ENCODE measurements around the gene LTBP2. TPM values are rescaled to one million over a fixed set of nuclear protein-coding genes. Genes with fewer than 3 reads are reported as not detected.
A peak's percentile ranks its signal among the peaks of the same experiment; 100 is the strongest.

LTBP2 gene
- total and polyA plus RNA-seq, 2 of the 13 experiments (the other 11 are each of a cell fraction or from before 2014, with no cell fraction given), result 0.20 to 0.41 TPM

DNA sequence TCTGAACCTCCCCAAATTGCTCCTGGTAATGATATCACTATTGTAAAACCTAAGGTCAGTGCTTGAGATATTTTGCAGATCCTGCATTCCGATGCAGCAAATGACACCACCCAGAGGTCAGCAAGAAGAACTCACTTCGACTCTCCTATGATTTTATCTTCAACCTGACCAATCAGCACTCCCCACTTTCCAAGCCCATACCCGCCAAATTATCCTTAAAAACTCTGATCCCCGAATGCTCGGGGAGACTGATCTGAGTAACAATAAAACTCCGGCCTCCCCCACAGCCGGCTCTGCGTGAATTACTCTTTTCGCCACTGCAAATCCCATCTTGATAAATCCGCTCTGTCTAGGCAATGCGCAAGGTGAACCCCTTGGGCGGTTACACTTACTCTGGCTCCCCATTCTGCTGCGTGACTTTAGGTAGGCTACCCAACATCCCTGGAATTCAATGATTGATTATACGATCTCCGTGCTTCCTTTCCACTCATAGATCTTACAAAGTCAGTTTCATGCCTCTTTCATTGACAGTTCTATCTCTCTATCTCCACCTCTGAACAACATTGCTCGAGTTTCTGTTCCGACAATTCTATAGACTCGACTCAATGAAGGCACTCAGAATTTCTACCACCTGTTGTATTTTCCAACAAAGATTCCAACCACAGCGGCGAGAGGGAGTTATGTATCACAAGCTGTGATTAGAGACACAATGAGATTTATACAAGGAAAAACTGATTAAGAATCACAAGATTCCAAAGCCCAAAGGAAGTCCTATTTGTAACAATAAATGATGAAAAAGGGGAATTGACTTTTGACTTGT, 119.9 kb downstream of the LTBP2 start:
- Histone ChIP-seq H3K4me2 (ENCODE audit: low read depth, low read length) (peak overlapping the region; percentile 93), H3K4me1 (ENCODE audit: insufficient read depth, low read length) (peaks cover 35% of the 10 kb centered on the region), H3K27me3 (ENCODE audit: control insufficient read depth in 1 of 2, insufficient read depth in 2 of 2, low read length in 2 of 2) (no peaks in the 10 kb centered on the region; a peak in 1 of 5 replicates), H3K79me2 (ENCODE audit: insufficient read depth, low read length) (peaks cover 41% of the 10 kb centered on the region), H3K27ac (ENCODE audit: extremely low read length, insufficient read depth, low read length) (peak overlapping the region; percentile 97), H3K36me3 (replicated peaks in 1 of 2; ENCODE audit: control insufficient read depth in 1 of 2, insufficient read depth in 2 of 2, low read length in 2 of 2) (peaks cover 0 to 4% of the 10 kb centered on the region in 2 experiments; a peak in 3 of 5 replicates), H3K9ac (ENCODE audit: insufficient read depth, low read depth, low read length) (peak overlapping the region; percentile 86), H3K4me3 (replicated peaks in 1 of 3; ENCODE audit: insufficient read depth in 1 of 3, low read depth in 2 of 3, low read length in 3 of 3) (peak overlapping the region; percentile 91 to 100 (median 92)), H3K9me3 (ENCODE audit: low read length) (no peaks in the 10 kb centered on the region), H4K20me1 (ENCODE audit: insufficient read depth, low read length) (peaks cover 6% of the 10 kb centered on the region; the same call in 1 of the 2 replicates), H2AFZ (ENCODE audit: low read length) (peak overlapping the region; percentile 77)
- 8% methylated on average over 20 of the region's 20 CpGs for WGBS (ENCODE audit: low lambda C conversion rate)
- peak; percentile 76 for FAIRE-seq
- ChIA-PET POLR2A (interaction anchor here (1.5 to 1.8 kb wide), 2 partner anchors 127 to 271 kb away, joined by 8 to 11 read pairs; partner anchors contain the start of gene YLPM1), CTCF (ENCODE audit: low intra/inter-chr PET ratio, low total read pairs) (interaction anchor here (0.8 to 1.1 kb wide), 2 partner anchors 32 to 129 kb away, joined by 3 to 4 read pairs; no protein-coding TSS in a partner anchor)
- BruUV-seq (replicated peaks), result TSS peak; percentile 69
- no peak for ATAC-seq
- DNase-seq (ENCODE audit: low spot score), result peak; percentile 60
- in situ Hi-C loops (cut with HindIII; ENCODE audit: extremely low pct_ligation_motif_present, low pct_unique_long_range_greater_than_20kb) (no loop called here), intact Hi-C loops (cut with micrococcal nuclease; ENCODE audit: unreplicated experiment) (loop anchor here (1.0 kb wide), 1 partner anchor 130 kb away; no protein-coding TSS in a partner anchor)
- TF ChIP-seq ERF (CRISPR knock-in tag; IDR thresholded peaks at IDR 0.05) (0 out of 2 replicates have a peak, but pooled peaks have one; percentile 16), MAFF (IDR thresholded peaks at IDR 0.05; ENCODE audit: low read depth, low read length) (peak; percentile 94), ZNF879 (CRISPR knock-in tag; IDR thresholded peaks at IDR 0.05) (no peak), MAFK (conservative IDR thresholded peaks at IDR 0.05 in 1 of 2, IDR thresholded peaks at IDR 0.05 in 1 of 2; ENCODE audit: low read length in 2 of 2) (peak in 1 of 2 experiments; percentile 95), ZSCAN29 (CRISPR knock-in tag; conservative IDR thresholded peaks at IDR 0.05) (no peak), SMC3 (IDR thresholded peaks at IDR 0.05; ENCODE audit: low read length) (peak; percentile 7; the same call in 1 of the 2 replicates), ZNF44 (CRISPR knock-in tag; IDR thresholded peaks at IDR 0.05) (no peak; the same call in 1 of the 2 replicates), STAG1 (CRISPR knock-in tag; IDR thresholded peaks at IDR 0.05) (peak; percentile 47), NFYC (CRISPR knock-in tag; IDR thresholded peaks at IDR 0.05) (peak; percentile 48), NFYB (CRISPR knock-in tag; IDR thresholded peaks at IDR 0.05) (peak; percentile 44), TEAD3 (CRISPR knock-in tag; optimal IDR thresholded peaks at IDR 0.05; ENCODE audit: borderline replicate concordance) (peak; percentile 71), ZNF747 (CRISPR knock-in tag; IDR thresholded peaks at IDR 0.05; ENCODE audit: borderline replicate concordance) (peak; percentile 46; the same call in 1 of the 2 replicates)
- TF ChIP-seq, protein P1, sequence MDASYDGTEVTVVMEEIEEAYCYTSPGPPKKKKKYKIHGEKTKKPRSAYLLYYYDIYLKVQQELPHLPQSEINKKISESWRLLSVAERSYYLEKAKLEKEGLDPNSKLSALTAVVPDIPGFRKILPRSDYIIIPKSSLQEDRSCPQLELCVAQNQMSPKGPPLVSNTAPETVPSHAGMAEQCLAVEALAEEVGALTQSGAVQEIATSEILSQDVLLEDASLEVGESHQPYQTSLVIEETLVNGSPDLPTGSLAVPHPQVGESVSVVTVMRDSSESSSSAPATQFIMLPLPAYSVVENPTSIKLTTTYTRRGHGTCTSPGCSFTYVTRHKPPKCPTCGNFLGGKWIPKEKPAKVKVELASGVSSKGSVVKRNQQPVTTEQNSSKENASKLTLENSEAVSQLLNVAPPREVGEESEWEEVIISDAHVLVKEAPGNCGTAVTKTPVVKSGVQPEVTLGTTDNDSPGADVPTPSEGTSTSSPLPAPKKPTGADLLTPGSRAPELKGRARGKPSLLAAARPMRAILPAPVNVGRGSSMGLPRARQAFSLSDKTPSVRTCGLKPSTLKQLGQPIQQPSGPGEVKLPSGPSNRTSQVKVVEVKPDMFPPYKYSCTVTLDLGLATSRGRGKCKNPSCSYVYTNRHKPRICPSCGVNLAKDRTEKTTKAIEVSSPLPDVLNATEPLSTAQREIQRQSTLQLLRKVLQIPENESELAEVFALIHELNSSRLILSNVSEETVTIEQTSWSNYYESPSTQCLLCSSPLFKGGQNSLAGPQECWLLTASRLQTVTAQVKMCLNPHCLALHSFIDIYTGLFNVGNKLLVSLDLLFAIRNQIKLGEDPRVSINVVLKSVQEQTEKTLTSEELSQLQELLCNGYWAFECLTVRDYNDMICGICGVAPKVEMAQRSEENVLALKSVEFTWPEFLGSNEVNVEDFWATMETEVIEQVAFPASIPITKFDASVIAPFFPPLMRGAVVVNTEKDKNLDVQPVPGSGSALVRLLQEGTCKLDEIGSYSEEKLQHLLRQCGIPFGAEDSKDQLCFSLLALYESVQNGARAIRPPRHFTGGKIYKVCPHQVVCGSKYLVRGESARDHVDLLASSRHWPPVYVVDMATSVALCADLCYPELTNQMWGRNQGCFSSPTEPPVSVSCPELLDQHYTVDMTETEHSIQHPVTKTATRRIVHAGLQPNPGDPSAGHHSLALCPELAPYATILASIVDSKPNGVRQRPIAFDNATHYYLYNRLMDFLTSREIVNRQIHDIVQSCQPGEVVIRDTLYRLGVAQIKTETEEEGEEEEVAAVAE (CRISPR knock-in tag; IDR thresholded peaks at IDR 0.05; ENCODE audit: borderline replicate concordance), result 0 out of 2 replicates have a peak, but pooled peaks have one; percentile 25
- TF ChIP-seq, protein P2, sequence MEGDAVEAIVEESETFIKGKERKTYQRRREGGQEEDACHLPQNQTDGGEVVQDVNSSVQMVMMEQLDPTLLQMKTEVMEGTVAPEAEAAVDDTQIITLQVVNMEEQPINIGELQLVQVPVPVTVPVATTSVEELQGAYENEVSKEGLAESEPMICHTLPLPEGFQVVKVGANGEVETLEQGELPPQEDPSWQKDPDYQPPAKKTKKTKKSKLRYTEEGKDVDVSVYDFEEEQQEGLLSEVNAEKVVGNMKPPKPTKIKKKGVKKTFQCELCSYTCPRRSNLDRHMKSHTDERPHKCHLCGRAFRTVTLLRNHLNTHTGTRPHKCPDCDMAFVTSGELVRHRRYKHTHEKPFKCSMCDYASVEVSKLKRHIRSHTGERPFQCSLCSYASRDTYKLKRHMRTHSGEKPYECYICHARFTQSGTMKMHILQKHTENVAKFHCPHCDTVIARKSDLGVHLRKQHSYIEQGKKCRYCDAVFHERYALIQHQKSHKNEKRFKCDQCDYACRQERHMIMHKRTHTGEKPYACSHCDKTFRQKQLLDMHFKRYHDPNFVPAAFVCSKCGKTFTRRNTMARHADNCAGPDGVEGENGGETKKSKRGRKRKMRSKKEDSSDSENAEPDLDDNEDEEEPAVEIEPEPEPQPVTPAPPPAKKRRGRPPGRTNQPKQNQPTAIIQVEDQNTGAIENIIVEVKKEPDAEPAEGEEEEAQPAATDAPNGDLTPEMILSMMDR (CRISPR knock-in tag; IDR thresholded peaks at IDR 0.05), result peak; percentile 61
- TF ChIP-seq, protein P3, sequence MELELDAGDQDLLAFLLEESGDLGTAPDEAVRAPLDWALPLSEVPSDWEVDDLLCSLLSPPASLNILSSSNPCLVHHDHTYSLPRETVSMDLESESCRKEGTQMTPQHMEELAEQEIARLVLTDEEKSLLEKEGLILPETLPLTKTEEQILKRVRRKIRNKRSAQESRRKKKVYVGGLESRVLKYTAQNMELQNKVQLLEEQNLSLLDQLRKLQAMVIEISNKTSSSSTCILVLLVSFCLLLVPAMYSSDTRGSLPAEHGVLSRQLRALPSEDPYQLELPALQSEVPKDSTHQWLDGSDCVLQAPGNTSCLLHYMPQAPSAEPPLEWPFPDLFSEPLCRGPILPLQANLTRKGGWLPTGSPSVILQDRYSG (CRISPR knock-in tag; IDR thresholded peaks at IDR 0.05), result no peak

Data from HepG2 (cell line).